Measurements from ENCODE around the gene RUSC2.

Gene RUSC2

DNA sequence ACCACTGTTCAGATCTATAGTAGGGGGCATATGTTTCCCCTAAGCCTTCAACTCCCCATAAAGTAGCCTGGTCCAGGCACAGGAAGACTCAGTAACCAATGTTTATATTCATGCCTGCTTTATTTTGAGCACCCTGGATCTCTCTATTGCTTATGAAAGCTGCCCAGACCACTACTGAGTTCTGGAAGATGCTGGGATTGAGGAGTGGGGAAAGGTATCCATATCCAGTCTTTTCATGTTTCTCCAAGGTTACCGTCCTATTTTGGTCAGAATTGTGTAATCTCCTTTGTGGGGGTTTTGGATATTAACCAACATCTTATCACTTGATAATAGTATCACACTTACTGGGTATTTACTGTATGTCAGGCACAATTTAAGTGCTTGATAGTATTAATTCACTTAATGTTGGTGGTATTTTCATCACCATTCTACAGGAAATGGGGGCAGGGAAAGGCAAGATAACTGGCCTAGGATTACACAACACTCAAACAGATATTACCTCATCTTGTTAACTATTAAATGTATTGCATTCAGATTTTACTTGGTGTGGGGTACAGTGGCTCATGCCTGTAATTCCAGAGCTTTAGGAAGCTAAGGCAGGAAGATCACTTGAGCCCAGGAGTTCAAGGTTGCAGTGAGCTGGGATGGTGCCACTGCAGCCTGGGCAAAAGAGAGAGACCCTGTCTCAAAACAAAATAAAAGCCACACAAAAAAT is 36.3 kb downstream of the RUSC2 start:
- H3K36me3 ChIP-seq (ENCODE audit: control insufficient read depth in 2 of 2, insufficient read depth in 1 of 2, low read length in 2 of 2): no peaks in the 10 kb centered on the region; a peak in 1 of 3 replicates
- no peaks in the 10 kb centered on the region for H3K9me3 ChIP-seq (ENCODE audit: control insufficient read depth, insufficient read depth, low read depth, low read length)
- ChIA-PET POLR2A (no interaction called here), CTCF (interaction anchor here (0.6 to 2.1 kb wide), 2 partner anchors 10 to 1891 kb away, joined by 4 to 6 read pairs; no protein-coding TSS in a partner anchor)
- no peak for TF ChIP-seq ZNF670 (tag by site-specific recombination; IDR thresholded peaks at IDR 0.05; ENCODE audit: low read depth)
- no peak for TF ChIP-seq ZNF239 (tag by site-specific recombination; IDR thresholded peaks at IDR 0.05)
- TF ChIP-seq ZNF548 (tag by site-specific recombination; IDR thresholded peaks at IDR 0.05): no peak
- no peak for TF ChIP-seq ZNF76 (tag by site-specific recombination; IDR thresholded peaks at IDR 0.05; ENCODE audit: borderline replicate concordance, low read depth)
- TF ChIP-seq, protein P1, sequence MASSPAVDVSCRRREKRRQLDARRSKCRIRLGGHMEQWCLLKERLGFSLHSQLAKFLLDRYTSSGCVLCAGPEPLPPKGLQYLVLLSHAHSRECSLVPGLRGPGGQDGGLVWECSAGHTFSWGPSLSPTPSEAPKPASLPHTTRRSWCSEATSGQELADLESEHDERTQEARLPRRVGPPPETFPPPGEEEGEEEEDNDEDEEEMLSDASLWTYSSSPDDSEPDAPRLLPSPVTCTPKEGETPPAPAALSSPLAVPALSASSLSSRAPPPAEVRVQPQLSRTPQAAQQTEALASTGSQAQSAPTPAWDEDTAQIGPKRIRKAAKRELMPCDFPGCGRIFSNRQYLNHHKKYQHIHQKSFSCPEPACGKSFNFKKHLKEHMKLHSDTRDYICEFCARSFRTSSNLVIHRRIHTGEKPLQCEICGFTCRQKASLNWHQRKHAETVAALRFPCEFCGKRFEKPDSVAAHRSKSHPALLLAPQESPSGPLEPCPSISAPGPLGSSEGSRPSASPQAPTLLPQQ (tag by site-specific recombination; IDR thresholded peaks at IDR 0.05): 0 out of 2 replicates have a peak, but pooled peaks have one; percentile 30
- peak; percentile 56 for TF ChIP-seq GLIS1 (tag by site-specific recombination; IDR thresholded peaks at IDR 0.05)
- peak; percentile 97 for TF ChIP-seq ZNF664 (tag by site-specific recombination; IDR thresholded peaks at IDR 0.05)
- TF ChIP-seq, protein P2, sequence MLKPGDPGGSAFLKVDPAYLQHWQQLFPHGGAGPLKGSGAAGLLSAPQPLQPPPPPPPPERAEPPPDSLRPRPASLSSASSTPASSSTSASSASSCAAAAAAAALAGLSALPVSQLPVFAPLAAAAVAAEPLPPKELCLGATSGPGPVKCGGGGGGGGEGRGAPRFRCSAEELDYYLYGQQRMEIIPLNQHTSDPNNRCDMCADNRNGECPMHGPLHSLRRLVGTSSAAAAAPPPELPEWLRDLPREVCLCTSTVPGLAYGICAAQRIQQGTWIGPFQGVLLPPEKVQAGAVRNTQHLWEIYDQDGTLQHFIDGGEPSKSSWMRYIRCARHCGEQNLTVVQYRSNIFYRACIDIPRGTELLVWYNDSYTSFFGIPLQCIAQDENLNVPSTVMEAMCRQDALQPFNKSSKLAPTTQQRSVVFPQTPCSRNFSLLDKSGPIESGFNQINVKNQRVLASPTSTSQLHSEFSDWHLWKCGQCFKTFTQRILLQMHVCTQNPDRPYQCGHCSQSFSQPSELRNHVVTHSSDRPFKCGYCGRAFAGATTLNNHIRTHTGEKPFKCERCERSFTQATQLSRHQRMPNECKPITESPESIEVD (tag by site-specific recombination; IDR thresholded peaks at IDR 0.05): 0 out of 2 replicates have a peak, but pooled peaks have one; percentile 28
- no peak for TF ChIP-seq ZNF146 (tag by site-specific recombination; IDR thresholded peaks at IDR 0.05)
- no peak for TF ChIP-seq ZFP37 (tag by site-specific recombination; IDR thresholded peaks at IDR 0.05)
- peak; percentile 44; the same call in 1 of the 2 replicates for TF ChIP-seq TRIM28 (IDR thresholded peaks at IDR 0.05; ENCODE audit: borderline replicate concordance, low read length)
- TF ChIP-seq ZNF2 (tag by site-specific recombination; IDR thresholded peaks at IDR 0.05): no peak
- TF ChIP-seq ZNF843 (tag by site-specific recombination; IDR thresholded peaks at IDR 0.05): 0 out of 2 replicates have a peak, but pooled peaks have one; percentile 17
- TF ChIP-seq ZNF354C (tag by site-specific recombination; IDR thresholded peaks at IDR 0.05; ENCODE audit: borderline replicate concordance, low read depth): no peak
- TF ChIP-seq SALL2 (tag by site-specific recombination; IDR thresholded peaks at IDR 0.05; ENCODE audit: borderline replicate concordance): no peak
- TF ChIP-seq, protein P3, sequence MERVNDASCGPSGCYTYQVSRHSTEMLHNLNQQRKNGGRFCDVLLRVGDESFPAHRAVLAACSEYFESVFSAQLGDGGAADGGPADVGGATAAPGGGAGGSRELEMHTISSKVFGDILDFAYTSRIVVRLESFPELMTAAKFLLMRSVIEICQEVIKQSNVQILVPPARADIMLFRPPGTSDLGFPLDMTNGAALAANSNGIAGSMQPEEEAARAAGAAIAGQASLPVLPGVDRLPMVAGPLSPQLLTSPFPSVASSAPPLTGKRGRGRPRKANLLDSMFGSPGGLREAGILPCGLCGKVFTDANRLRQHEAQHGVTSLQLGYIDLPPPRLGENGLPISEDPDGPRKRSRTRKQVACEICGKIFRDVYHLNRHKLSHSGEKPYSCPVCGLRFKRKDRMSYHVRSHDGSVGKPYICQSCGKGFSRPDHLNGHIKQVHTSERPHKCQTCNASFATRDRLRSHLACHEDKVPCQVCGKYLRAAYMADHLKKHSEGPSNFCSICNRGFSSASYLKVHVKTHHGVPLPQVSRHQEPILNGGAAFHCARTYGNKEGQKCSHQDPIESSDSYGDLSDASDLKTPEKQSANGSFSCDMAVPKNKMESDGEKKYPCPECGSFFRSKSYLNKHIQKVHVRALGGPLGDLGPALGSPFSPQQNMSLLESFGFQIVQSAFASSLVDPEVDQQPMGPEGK (tag by site-specific recombination; IDR thresholded peaks at IDR 0.05): peak; percentile 22; the same call in 1 of the 2 replicates
- TF ChIP-seq ZNF629 (tag by site-specific recombination; IDR thresholded peaks at IDR 0.05): peak; percentile 68
- TF ChIP-seq ZNF571 (tag by site-specific recombination; IDR thresholded peaks at IDR 0.05): no peak
- no peak overlapping the region for H3K27ac ChIP-seq (ENCODE audit: extremely low read depth, low read depth, low read length)
- H3K4me3 ChIP-seq (ENCODE audit: low read depth, low read length): no peak overlapping the region
- peaks cover 4% of the 10 kb centered on the region for H3K4me1 ChIP-seq (ENCODE audit: control insufficient read depth, insufficient read depth, low read length)

DNA sequence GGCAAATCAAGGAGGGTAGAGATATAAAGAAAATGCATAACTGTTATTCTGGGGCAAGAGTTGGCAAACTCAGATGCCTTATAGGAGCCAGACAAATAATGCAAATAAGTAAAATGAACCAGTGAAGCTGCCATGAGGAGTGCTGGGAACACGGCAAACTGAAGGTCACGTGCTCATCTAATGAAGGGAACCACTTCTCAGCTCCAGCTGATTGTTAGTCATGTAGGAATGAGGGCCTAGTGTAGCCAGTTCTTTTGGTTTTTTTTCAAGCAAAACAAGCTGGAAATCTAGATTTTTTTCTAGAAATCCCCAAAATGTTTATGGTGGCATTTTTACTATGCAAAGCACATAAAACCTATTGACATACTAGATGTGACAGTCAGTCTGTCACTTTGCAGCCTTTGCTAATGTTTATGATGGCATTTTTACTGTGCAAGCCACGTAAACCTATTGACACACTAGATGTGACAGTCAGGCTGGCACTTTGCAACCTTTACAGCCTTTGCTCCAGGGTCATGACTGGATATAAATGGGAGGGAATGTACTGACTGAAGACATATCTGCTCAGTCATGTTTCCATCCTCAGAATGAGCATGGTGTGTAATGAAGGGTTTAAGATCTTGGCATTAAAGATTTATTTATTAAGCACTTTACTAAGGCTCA is 39.4 kb downstream of the RUSC2 start:
- Histone ChIP-seq H3K4me3 (ENCODE audit: low read depth, low read length) (no peak overlapping the region), H3K27ac (ENCODE audit: extremely low read depth, low read depth, low read length) (no peak overlapping the region), H3K36me3 (ENCODE audit: control insufficient read depth in 2 of 2, insufficient read depth in 1 of 2, low read length in 2 of 2) (no peaks in the 10 kb centered on the region; a peak in 1 of 3 replicates), H3K4me1 (ENCODE audit: control insufficient read depth, insufficient read depth, low read length) (peaks cover 4% of the 10 kb centered on the region), H3K9me3 (ENCODE audit: control insufficient read depth, insufficient read depth, low read depth, low read length) (no peaks in the 10 kb centered on the region)
- ChIA-PET CTCF (interaction anchor here (0.5 to 4.9 kb wide), 5 partner anchors 11 to 98 kb away, joined by 3 to 22 read pairs (median 6); partner anchors contain the start of gene RUSC2), POLR2A (no interaction called here)
- TF ChIP-seq, protein P4, sequence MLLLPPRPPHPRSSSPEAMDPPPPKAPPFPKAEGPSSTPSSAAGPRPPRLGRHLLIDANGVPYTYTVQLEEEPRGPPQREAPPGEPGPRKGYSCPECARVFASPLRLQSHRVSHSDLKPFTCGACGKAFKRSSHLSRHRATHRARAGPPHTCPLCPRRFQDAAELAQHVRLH (tag by site-specific recombination; IDR thresholded peaks at IDR 0.05): no peak
- TF ChIP-seq SP2 (tag by site-specific recombination; IDR thresholded peaks at IDR 0.05) (no peak), KLF8 (tag by site-specific recombination; IDR thresholded peaks at IDR 0.05) (no peak), ZNF324 (tag by site-specific recombination; IDR thresholded peaks at IDR 0.05) (no peak), ZNF48 (tag by site-specific recombination; IDR thresholded peaks at IDR 0.05) (no peak)
- TF ChIP-seq, protein P5, sequence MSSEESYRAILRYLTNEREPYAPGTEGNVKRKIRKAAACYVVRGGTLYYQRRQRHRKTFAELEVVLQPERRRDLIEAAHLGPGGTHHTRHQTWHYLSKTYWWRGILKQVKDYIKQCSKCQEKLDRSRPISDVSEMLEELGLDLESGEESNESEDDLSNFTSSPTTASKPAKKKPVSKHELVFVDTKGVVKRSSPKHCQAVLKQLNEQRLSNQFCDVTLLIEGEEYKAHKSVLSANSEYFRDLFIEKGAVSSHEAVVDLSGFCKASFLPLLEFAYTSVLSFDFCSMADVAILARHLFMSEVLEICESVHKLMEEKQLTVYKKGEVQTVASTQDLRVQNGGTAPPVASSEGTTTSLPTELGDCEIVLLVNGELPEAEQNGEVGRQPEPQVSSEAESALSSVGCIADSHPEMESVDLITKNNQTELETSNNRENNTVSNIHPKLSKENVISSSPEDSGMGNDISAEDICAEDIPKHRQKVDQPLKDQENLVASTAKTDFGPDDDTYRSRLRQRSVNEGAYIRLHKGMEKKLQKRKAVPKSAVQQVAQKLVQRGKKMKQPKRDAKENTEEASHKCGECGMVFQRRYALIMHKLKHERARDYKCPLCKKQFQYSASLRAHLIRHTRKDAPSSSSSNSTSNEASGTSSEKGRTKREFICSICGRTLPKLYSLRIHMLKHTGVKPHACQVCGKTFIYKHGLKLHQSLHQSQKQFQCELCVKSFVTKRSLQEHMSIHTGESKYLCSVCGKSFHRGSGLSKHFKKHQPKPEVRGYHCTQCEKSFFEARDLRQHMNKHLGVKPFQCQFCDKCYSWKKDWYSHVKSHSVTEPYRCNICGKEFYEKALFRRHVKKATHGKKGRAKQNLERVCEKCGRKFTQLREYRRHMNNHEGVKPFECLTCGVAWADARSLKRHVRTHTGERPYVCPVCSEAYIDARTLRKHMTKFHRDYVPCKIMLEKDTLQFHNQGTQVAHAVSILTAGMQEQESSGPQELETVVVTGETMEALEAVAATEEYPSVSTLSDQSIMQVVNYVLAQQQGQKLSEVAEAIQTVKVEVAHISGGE (tag by site-specific recombination; conservative IDR thresholded peaks at IDR 0.05; ENCODE audit: low read depth): no peak
